Measurements from ENCODE around the gene ALK. TPM values are rescaled to one million over a fixed set of nuclear protein-coding genes. Genes with fewer than 3 reads are reported as not detected.

Gene ALK
- total RNA-seq, 1 experiment from 2014 or later = 14.7 TPM

DNA sequence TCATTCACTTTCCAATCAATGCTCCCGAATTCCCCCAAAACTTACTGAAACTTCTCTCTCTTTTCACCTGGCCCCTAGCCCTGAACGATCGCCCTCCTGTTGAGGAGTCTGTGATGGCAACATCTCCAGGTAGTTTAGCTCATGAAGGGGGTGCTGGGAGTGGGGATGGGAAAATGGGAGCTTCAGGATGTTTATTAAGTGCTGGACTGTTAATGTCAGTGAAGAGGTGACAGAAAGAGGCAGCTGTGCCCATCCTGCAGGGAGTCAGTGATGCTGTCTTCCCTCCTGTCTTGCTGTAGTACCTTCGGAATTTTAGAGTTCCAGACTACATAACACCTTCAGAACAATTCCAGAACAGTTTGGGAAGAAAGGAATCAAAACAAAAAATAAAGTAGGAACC, 308.8 kb downstream of the ALK start:
- no peaks in the 10 kb centered on the region for H3K36me3 ChIP-seq (ENCODE audit: insufficient read depth, low read length, poor library complexity, severe bottlenecking)
- TF ChIP-seq, protein P1, sequence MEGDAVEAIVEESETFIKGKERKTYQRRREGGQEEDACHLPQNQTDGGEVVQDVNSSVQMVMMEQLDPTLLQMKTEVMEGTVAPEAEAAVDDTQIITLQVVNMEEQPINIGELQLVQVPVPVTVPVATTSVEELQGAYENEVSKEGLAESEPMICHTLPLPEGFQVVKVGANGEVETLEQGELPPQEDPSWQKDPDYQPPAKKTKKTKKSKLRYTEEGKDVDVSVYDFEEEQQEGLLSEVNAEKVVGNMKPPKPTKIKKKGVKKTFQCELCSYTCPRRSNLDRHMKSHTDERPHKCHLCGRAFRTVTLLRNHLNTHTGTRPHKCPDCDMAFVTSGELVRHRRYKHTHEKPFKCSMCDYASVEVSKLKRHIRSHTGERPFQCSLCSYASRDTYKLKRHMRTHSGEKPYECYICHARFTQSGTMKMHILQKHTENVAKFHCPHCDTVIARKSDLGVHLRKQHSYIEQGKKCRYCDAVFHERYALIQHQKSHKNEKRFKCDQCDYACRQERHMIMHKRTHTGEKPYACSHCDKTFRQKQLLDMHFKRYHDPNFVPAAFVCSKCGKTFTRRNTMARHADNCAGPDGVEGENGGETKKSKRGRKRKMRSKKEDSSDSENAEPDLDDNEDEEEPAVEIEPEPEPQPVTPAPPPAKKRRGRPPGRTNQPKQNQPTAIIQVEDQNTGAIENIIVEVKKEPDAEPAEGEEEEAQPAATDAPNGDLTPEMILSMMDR (conservative IDR thresholded peaks at IDR 0.05; ENCODE audit: low read depth, low read length) = no peak
- no peak for TF ChIP-seq EZH2 (IDR thresholded peaks at IDR 0.05; ENCODE audit: borderline replicate concordance, low read depth, low read length, poor library complexity, severe bottlenecking)
- intact Hi-C loops (cut with micrococcal nuclease; ENCODE audit: unreplicated experiment) = no loop called here
- H3K4me1 ChIP-seq (ENCODE audit: insufficient read depth, low read length, poor library complexity, severe bottlenecking) = no peaks in the 10 kb centered on the region
- BruUV-seq (replicated peaks) = no TSS peak
- no peak overlapping the region for H3K27ac ChIP-seq (ENCODE audit: low read depth, low read length, poor library complexity, severe bottlenecking)
- H3K9me3 ChIP-seq (ENCODE audit: low read depth, low read length, poor library complexity, severe bottlenecking) = no peaks in the 10 kb centered on the region
- H3K4me3 ChIP-seq (ENCODE audit: low read depth, low read length, poor library complexity, severe bottlenecking) = no peak overlapping the region
- ChIA-PET CTCF (no interaction called here), POLR2A (ENCODE audit: low non-redundant PET) (interaction anchor here (0.9 kb wide), 1 partner anchor 18 kb away, joined by 4 read pairs; no protein-coding TSS in a partner anchor)
- DNase-seq (ENCODE audit: low spot score) = no peak
- H3K27me3 ChIP-seq (replicated peaks; ENCODE audit: insufficient read depth, low read depth, low read length, poor library complexity) = no peaks in the 10 kb centered on the region

DNA sequence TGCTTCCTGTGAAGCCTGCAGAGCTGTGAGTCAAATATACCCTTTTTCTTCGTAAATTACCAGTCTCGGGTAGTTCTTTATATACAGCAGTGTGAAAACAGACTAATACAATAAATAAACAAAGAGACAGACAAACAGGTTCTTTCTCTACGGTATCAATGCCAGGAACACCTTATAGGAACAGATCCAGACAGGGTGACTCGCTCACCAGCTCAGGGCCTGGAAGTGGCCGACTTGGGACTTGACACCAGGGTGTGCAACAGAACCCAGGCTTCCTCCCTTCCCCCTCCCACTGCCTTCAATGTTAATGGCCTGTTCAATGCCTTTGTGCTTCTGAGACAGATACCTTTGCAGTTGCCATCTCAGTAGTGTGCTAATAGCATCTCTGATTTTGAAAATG, 309.5 kb downstream of the ALK start:
- DNase-seq (ENCODE audit: low spot score) = no peak
- Histone ChIP-seq H3K9me3 (ENCODE audit: low read depth, low read length, poor library complexity, severe bottlenecking) (no peaks in the 10 kb centered on the region), H3K4me1 (ENCODE audit: insufficient read depth, low read length, poor library complexity, severe bottlenecking) (no peaks in the 10 kb centered on the region), H3K36me3 (ENCODE audit: insufficient read depth, low read length, poor library complexity, severe bottlenecking) (no peaks in the 10 kb centered on the region), H3K27ac (ENCODE audit: low read depth, low read length, poor library complexity, severe bottlenecking) (no peak overlapping the region), H3K4me3 (ENCODE audit: low read depth, low read length, poor library complexity, severe bottlenecking) (no peak overlapping the region), H3K27me3 (replicated peaks; ENCODE audit: insufficient read depth, low read depth, low read length, poor library complexity) (no peaks in the 10 kb centered on the region)
- POLR2A ChIA-PET (ENCODE audit: low non-redundant PET) = no interaction called here
- BruUV-seq (replicated peaks) = no TSS peak
- TF ChIP-seq, protein P1 (conservative IDR thresholded peaks at IDR 0.05; ENCODE audit: low read depth, low read length) = no peak
- no peak for TF ChIP-seq EZH2 (IDR thresholded peaks at IDR 0.05; ENCODE audit: borderline replicate concordance, low read depth, low read length, poor library complexity, severe bottlenecking)
- intact Hi-C loops (cut with micrococcal nuclease; ENCODE audit: unreplicated experiment) = no loop called here
- CTCF ChIA-PET = no interaction called here

DNA sequence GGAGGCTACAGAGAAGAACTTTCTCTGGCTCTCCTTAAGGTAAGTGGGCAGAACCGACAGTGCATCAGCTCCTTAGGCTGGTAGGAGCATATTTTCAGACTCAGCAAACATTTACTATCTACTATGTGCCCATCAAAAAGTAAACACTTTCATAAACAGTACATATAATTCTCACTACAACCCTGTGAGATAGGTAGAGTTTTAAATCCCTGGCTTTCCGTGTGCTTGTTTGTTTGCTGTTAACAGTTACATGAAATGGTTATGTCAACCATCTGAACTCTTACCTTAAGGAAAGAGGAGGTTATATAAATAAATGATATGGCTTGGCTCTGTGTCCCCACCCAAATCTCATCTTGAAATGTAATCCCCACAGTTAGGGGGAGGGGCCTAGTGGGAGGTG, 310.1 kb downstream of the ALK start:
- no peak for DNase-seq (ENCODE audit: low spot score)
- TF ChIP-seq EZH2 (IDR thresholded peaks at IDR 0.05; ENCODE audit: borderline replicate concordance, low read depth, low read length, poor library complexity, severe bottlenecking) = no peak
- TF ChIP-seq, protein P1 (conservative IDR thresholded peaks at IDR 0.05; ENCODE audit: low read depth, low read length) = no peak
- Histone ChIP-seq H3K9me3 (ENCODE audit: low read depth, low read length, poor library complexity, severe bottlenecking) (no peaks in the 10 kb centered on the region), H3K27ac (ENCODE audit: low read depth, low read length, poor library complexity, severe bottlenecking) (no peak overlapping the region), H3K4me3 (ENCODE audit: low read depth, low read length, poor library complexity, severe bottlenecking) (no peak overlapping the region), H3K4me1 (ENCODE audit: insufficient read depth, low read length, poor library complexity, severe bottlenecking) (no peaks in the 10 kb centered on the region), H3K36me3 (ENCODE audit: insufficient read depth, low read length, poor library complexity, severe bottlenecking) (no peaks in the 10 kb centered on the region), H3K27me3 (replicated peaks; ENCODE audit: insufficient read depth, low read depth, low read length, poor library complexity) (no peaks in the 10 kb centered on the region)
- POLR2A ChIA-PET (ENCODE audit: low non-redundant PET) = no interaction called here
- intact Hi-C loops (cut with micrococcal nuclease; ENCODE audit: unreplicated experiment) = no loop called here
- CTCF ChIA-PET = no interaction called here
- no TSS peak for BruUV-seq (replicated peaks)

All from A673 (cell line).